GM19438 (cell line): ENCODE measurements around the gene AVL9.
"Not testable (repeated sequence)": the region's sequence is repeated elsewhere in the genome, so short reads cannot be mapped to it uniquely, and the experiment has no call there.

ENCODE experiments used
- ATAC-seq: cut with Tn5 transposase; IDR thresholded peaks from one replicate; pipeline ENCODE4 v1.9.1; 2021; ENCODE audit warnings: low read depth; ENCODE audit not compliant: unreplicated experiment

AVL9 gene

GRCh38 chr7:32634798-32635393 lies 139.6 kb downstream of the AVL9 start:
- not testable (repeated sequence) for ATAC-seq

DNA sequence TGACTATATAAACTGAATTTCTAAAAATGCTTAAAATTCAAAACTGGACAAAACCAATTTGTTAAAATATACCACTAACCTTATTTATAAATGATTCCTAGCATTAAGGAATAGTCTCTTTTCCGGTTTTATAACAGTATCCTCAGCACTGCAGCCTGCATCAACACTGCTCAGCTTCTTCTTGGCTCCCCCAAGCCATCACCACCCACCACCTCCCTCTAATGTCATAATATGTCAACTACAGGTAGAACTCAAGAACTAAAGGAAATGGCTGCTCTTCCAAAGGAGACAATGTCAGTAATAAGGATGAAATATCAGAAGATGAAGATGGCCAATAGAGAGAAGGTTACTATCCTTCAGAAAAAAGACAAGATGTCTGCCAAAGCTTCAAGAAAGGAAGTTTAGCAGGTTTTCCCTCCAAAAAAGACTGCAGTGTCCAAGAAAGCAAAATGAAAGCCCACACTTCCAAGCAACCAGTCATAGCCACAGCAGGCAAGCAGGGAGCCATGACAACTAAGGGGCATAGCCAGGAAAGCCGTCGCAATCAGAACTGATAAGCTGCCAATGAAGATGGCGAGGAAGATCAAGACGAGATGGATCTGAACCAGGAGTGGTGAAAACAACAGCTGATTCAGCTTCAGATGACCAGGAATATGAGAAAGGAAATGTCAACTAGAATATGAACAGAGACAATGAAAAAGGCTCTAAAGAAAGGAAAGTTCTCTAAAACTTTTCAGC lies 141.6 kb downstream of the AVL9 start:
- ATAC-seq, result not testable (repeated sequence)

DNA sequence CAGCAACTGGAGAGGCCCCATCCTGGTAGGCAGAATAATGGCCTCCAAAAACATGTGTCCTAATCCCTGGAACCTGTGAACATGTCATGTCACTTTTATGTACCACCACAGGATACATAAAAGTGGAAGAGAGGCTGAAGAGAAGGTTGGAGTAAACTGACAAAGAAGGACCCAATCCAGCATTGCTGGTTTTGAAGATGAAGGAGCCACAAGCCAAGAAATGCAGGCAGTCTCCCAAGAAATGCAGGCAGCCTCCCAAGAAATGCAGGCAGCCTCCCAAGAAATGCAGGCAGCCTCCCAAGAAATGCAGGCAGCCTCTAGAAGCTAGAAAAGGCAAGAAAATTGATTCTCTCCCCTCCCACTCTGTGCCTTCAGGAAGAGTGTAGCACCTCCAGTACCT lies 142.3 kb downstream of the AVL9 start:
- ATAC-seq, result not testable (repeated sequence)
